GM19035 (cell line): ENCODE measurements around the gene FBXO42.

Source experiments
- ATAC-seq: cut with Tn5 transposase; IDR thresholded peaks from one replicate; pipeline ENCODE4 v1.9.1; 2021; ENCODE audit not compliant: unreplicated experiment

The FBXO42 gene

GRCh38 chr1:16206547-16207317, 145.5 kb downstream of the FBXO42 start:
- peak; percentile 70 for ATAC-seq

GRCh38 chr1:16205891-16206546, 146.3 kb downstream of the FBXO42 start:
- peak; percentile 7 for ATAC-seq

GRCh38 chr1:16205334-16205671, 147.0 kb downstream of the FBXO42 start:
- no peak for ATAC-seq

DNA sequence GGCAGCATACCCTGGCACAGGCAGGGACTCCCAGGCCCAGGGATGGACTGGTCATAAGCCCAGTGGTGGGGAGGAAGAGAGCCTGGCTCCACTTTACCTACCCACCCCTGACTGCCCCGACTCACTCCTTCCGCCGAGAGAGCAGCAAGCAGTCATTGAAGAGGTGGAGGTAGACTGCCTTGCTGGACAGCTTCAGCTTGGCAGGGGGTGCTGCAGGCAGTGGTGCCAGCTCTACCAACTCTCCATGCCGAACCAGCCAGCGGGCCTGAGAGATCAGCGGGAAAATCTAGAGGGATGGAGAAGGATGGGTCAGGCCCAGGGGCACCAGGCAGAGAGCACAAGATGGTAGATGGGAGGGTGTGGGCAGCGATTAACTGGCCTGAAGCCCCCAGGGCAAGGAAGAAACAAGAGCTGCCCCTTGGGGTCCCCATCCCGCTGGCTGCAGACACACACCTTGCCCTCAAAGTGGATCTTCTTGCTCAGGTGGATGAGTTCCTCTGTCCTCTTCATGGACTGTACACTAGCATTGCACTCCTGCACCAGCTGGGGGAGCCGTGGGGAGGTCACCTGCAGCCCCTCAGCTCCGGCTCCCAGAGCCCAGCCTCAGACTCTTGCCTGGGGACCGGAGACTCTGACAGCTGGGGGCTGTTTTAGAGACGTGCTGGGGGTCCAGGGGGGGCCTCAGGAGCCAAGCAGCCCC, 147.5 kb downstream of the FBXO42 start:
- no peak for ATAC-seq

- no peak for ATAC-seq
Observed at GRCh38 chr1:16204216-16204615, 148.1 kb downstream of the FBXO42 start.

DNA sequence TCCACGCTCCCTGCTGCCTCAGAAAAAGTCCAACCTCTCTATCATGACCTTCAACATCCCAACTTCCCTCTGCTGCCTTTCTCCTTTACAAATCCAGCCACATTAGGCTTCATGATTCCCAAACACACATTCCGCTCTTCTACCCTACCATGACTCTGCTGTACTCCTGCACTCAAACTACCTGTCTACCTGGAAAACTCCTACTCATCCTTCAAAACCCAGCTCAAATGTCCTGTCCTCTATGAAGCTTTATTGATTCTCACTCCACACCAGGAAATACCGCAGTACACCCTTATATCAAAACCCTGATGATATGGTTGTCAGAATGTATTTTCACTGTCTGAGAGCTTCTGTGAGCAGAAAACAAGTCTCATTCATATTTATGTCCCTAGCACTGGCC, 148.7 kb downstream of the FBXO42 start:
- no peak for ATAC-seq

GRCh38 chr1:16202281-16203210, 149.7 kb downstream of the FBXO42 start:
- no peak for ATAC-seq

GRCh38 chr1:16199700-16200099, 152.6 kb downstream of the FBXO42 start:
- no peak for ATAC-seq

- no peak for ATAC-seq
Observed at GRCh38 chr1:16199157-16199501, 153.2 kb downstream of the FBXO42 start.

GRCh38 chr1:16198444-16199156, 153.7 kb downstream of the FBXO42 start:
- no peak for ATAC-seq

DNA sequence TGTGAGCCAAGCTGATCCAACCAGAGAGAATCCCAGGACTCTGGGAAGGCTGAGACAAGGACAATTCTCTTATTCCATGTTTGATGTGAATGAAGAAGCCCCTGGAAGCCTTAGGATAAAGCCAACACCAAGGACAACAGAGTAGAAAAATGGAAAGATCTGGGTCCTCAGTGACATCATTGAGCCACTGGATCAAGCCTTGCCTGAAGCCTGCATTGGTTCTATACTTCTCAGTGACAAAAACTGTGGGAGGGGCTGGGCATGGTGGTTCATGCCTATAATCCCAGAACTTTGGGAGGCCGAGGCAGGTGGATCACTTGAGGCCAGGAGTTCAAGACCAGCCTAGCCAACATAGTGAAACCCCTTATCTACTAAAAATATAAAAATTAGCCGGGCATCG, 155.4 kb downstream of the FBXO42 start:
- no peak for ATAC-seq
